ENCODE results near the gene ACTN4.

- TF ChIP-seq MAFK (IDR thresholded peaks at IDR 0.05; ENCODE audit: low read depth, low read length), result no peak
- TF ChIP-seq, protein P1, sequence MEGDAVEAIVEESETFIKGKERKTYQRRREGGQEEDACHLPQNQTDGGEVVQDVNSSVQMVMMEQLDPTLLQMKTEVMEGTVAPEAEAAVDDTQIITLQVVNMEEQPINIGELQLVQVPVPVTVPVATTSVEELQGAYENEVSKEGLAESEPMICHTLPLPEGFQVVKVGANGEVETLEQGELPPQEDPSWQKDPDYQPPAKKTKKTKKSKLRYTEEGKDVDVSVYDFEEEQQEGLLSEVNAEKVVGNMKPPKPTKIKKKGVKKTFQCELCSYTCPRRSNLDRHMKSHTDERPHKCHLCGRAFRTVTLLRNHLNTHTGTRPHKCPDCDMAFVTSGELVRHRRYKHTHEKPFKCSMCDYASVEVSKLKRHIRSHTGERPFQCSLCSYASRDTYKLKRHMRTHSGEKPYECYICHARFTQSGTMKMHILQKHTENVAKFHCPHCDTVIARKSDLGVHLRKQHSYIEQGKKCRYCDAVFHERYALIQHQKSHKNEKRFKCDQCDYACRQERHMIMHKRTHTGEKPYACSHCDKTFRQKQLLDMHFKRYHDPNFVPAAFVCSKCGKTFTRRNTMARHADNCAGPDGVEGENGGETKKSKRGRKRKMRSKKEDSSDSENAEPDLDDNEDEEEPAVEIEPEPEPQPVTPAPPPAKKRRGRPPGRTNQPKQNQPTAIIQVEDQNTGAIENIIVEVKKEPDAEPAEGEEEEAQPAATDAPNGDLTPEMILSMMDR (conservative IDR thresholded peaks at IDR 0.05; ENCODE audit: low read depth, low read length), result no peak
- TF ChIP-seq ELK1 (IDR thresholded peaks at IDR 0.05; ENCODE audit: borderline replicate concordance, low read depth, low read length), result no peak
- TF ChIP-seq POLR2A (IDR thresholded peaks at IDR 0.05; ENCODE audit: low read depth, low read length), result no peak
- TF ChIP-seq RCOR1 (IDR thresholded peaks at IDR 0.05; ENCODE audit: insufficient replicate concordance, low read length), result no peak
Observed at GRCh38 chr19:38721979-38722773, 74.7 kb downstream of the ACTN4 start.

Data from IMR-90 (cell line).